Measurements from ENCODE around the gene CFD.

DNA sequence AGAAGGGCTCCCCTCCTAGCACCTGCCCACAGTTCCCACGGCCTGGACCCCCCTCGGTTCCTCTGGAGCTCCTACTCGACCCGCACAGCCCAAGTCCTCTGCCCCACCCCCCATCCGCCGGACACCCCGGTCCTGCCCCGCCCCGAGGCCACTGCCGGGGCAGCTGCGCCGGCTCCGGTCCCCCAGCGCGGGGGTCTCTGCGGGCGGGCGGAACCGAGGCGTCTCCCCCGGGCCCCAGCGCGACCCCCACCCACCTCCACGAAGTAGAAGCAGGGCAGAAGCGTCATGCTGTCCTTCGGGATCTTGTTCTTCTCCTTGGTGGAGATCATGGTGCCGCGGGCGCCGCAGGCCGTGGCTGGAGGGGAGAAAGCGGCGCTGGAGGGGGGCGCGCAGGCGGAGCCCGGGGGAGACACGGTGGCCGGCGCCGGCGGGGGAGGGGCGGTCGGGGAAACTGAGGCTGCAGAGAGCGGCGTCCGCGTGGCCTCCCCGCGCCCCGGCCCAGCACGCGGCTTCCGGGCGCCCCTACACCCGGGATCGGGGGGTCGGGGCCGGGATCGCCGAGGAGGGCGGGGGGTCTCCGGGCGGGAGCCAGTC lies 38.1 kb upstream of the CFD start:
- TF ChIP-seq, protein P1, sequence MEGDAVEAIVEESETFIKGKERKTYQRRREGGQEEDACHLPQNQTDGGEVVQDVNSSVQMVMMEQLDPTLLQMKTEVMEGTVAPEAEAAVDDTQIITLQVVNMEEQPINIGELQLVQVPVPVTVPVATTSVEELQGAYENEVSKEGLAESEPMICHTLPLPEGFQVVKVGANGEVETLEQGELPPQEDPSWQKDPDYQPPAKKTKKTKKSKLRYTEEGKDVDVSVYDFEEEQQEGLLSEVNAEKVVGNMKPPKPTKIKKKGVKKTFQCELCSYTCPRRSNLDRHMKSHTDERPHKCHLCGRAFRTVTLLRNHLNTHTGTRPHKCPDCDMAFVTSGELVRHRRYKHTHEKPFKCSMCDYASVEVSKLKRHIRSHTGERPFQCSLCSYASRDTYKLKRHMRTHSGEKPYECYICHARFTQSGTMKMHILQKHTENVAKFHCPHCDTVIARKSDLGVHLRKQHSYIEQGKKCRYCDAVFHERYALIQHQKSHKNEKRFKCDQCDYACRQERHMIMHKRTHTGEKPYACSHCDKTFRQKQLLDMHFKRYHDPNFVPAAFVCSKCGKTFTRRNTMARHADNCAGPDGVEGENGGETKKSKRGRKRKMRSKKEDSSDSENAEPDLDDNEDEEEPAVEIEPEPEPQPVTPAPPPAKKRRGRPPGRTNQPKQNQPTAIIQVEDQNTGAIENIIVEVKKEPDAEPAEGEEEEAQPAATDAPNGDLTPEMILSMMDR (conservative IDR thresholded peaks at IDR 0.05; ENCODE audit: low read length): no peak
- TF ChIP-seq EZH2phosphoT487 (IDR thresholded peaks at IDR 0.05; ENCODE audit: borderline replicate concordance, low read depth, low read length): no peak
